IPS DF 6.9 (cell line): ENCODE results near the gene GLTPD2.

Experiments used
- DNase-seq: peaks from one replicate; pipeline ENCODE4 v3.0.0-alpha.2; 2013; ENCODE audit warnings: low read depth, low spot score
- H3K27ac ChIP-seq: one replicate; pipeline ENCODE4 v1.5.1; 2013; ENCODE audit warnings: low read length, control low read depth
- H3K27me3 ChIP-seq: 2 replicates; pipeline ENCODE4 v1.6.1; 2013; ENCODE audit warnings: mild to moderate bottlenecking, low read length; ENCODE audit not compliant: control insufficient read depth, insufficient read depth
- H3K36me3 ChIP-seq: 2 replicates; pipeline ENCODE4 v1.6.1; 2013; ENCODE audit warnings: low read length; ENCODE audit not compliant: control insufficient read depth, insufficient read depth
- H3K4me1 ChIP-seq: 2 replicates; pipeline ENCODE4 v1.6.1; 2013; ENCODE audit warnings: low read length; ENCODE audit not compliant: control insufficient read depth, insufficient read depth
- H3K4me3 ChIP-seq: 2 replicates; pipeline ENCODE4 v1.5.1; 2013; ENCODE audit warnings: mild to moderate bottlenecking, low read length
- H3K9me3 ChIP-seq: 2 replicates; pipeline ENCODE4 v1.6.1; 2013; ENCODE audit warnings: low read length, inconsistent platforms; ENCODE audit not compliant: control insufficient read depth, insufficient read depth
- WGBS: extraction: QIAGEN DNeasy Blood & Tissue Kit; methylation state at CpG from one replicate; pipeline ENCODE4 v1.1.7; 2013; ENCODE audit warnings: mixed read lengths, missing lambda C conversion rate; ENCODE audit not compliant: insufficient read length, insufficient coverage; 5-methylcytosine and 5-hydroxymethylcytosine counted together

The GLTPD2 gene

GRCh38 chr17:4788807-4789700, at the start of gene GLTPD2:
Gene GLTPD2 (plus strand): TSS chr17:4788964. CDS start chr17:4789012, 48 bp downstream.
- Histone ChIP-seq H3K9me3 (no peaks in the 10 kb centered on the region), H3K4me3 (peak within 1 kb of the TSS; percentile 39), H3K27me3 (peaks cover 11% of the 10 kb centered on the region), H3K36me3 (no peaks in the 10 kb centered on the region), H3K27ac (no peak within 1 kb of the TSS), H3K4me1 (peaks cover 4% of the 10 kb centered on the region)
- no peak for DNase-seq
- WGBS: no CpG with 5 or more reads among the region's 62 CpGs

DNA sequence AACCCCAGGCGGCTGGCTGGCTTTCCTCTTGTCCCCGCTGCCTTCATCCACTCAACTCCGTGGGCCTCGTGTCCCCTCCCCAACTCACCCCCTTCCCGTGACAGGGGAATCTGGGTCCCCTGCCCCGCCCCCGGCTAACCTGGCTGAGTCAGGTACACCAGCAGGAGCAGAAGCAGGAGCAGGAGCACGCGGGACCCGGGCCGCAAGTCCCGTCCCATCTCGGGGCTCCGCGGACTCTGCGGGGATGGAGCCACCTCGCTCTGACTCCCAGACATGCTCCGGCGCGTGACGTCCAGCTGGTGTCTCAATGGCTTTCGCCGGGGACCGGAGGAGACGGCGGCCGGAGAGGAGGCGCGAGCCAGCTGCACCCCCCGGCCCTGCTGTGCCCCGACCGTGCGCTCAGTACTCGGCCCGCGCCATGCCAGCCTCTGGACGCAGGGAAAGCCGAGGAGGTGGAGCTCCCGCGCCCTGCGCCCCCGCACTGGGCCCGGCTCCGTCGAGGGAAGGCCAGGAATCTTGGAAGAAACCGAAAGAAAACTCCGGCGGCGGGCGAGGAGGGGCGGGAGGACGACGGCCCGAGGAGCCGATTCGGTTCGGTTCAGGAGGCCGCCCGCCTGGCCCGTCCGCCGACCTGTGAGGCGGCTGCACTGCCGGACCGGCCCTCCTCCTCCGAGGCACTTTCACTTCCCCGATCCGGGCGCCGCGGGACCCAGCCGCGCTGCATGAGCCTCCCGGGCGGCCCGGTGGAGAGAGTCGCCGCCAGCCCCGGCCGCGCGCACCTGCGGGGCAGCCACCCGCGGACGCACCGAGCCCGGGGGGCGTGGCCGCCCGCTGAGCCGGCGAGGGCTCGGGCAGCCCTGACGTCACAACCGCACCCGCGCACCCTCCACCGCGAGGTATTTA, 49.4 kb upstream of the GLTPD2 start, which contains the start of the genes CXCL16 and ZMYND15:
Gene CXCL16, minus strand, starts transcription at position 807 of the 903 bp plus-strand sequence. Its CDS starts 589 bp downstream, at position 218.
Gene ZMYND15, plus strand, starts transcription at position 712 of the 903 bp plus-strand sequence. CDS start 716 bp downstream, outside the sequence.
- no peaks in the 10 kb centered on the region for H3K36me3 ChIP-seq
- H3K27me3 ChIP-seq: peaks cover 32% of the 10 kb centered on the region
- H3K27ac ChIP-seq: no peak within 1 kb of the TSS
- no peaks in the 10 kb centered on the region for H3K9me3 ChIP-seq
- no peak for DNase-seq
- H3K4me1 ChIP-seq: no peaks in the 10 kb centered on the region
- peak within 1 kb of the TSS; percentile 52; the same call in 1 of the 2 replicates for H3K4me3 ChIP-seq
- WGBS: no CpG with 5 or more reads among the region's 100 CpGs

DNA sequence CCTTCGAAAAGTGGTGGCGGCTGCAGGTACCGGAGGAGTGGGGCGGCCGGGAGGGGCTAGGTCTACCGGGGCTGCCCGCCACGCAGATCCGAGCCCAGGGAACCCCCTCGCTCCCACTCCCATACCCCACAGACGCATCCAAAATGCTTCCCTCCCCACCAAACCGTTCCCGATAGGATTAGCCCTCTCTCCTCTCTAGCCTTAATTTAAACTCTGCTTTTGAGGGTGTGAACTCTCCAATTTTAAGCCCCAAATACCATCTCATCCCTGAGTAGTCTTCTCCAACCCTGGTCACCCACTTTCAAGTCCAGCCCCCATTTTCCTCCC, 48.8 kb upstream of the GLTPD2 start:
- no peak for DNase-seq
- peaks cover 32% of the 10 kb centered on the region for H3K27me3 ChIP-seq
- no peak overlapping the region for H3K27ac ChIP-seq
- peak overlapping the region; percentile 52; the same call in 1 of the 2 replicates for H3K4me3 ChIP-seq
- H3K36me3 ChIP-seq: no peaks in the 10 kb centered on the region
- H3K4me1 ChIP-seq: no peaks in the 10 kb centered on the region
- WGBS: no CpG with 5 or more reads among the region's 13 CpGs
- no peaks in the 10 kb centered on the region for H3K9me3 ChIP-seq

DNA sequence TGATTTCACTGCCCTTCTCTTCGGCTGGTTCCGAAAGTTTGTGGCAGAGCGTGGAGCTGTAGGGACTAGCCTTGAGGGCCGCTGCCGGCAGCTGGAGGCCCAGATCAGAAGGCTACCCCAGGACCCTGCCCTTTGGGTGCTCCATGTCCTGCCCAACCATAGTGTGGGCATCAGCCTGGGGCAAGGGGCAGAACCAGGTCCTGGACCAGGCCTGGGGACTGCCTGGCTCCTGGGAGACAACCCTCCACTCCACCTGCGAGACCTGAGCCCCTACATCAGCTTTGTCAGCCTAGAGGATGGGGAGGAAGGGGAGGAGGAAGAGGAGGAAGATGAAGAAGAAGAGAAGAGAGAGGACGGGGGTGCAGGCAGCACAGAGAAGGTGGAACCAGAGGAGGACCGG, 48.2 kb upstream of the GLTPD2 start:
- H3K4me1 ChIP-seq: no peaks in the 10 kb centered on the region
- H3K4me3 ChIP-seq: no peak overlapping the region
- DNase-seq: no peak
- no CpG with 5 or more reads among the region's 8 CpGs for WGBS
- H3K27ac ChIP-seq: no peak overlapping the region
- no peaks in the 10 kb centered on the region for H3K9me3 ChIP-seq
- no peaks in the 10 kb centered on the region for H3K36me3 ChIP-seq
- H3K27me3 ChIP-seq: peaks cover 32% of the 10 kb centered on the region

- Histone ChIP-seq H3K27me3 (peaks cover 32% of the 10 kb centered on the region), H3K4me1 (no peaks in the 10 kb centered on the region), H3K9me3 (no peaks in the 10 kb centered on the region), H3K4me3 (no peak overlapping the region), H3K36me3 (no peaks in the 10 kb centered on the region), H3K27ac (no peak overlapping the region)
- no peak for DNase-seq
- no CpG with 5 or more reads among the region's 8 CpGs for WGBS
Observed at GRCh38 chr17:4741544-4741943, 47.2 kb upstream of the GLTPD2 start.

DNA sequence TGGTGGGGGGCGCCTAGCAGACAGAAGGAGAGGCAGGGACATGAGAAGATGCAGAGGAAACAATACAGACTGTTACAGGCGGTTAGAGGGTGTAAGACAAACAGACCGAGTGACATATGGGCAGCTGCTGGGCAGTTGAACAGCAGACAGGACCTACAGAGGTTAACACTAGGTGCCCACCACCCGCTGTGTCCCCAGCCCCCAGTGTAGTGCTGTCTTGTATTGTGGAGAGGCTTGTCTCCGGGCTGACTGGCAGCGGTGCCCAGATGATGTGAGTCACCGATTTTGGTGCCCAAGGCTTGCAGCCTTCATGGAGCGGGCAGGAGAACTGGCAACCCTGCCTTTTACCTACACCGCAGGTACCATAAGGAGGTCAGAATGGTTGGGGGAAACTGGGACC, 46.6 kb upstream of the GLTPD2 start:
- no CpG with 5 or more reads among the region's 9 CpGs for WGBS
- no peak for DNase-seq
- H3K4me3 ChIP-seq: no peak overlapping the region
- no peaks in the 10 kb centered on the region for H3K36me3 ChIP-seq
- H3K27ac ChIP-seq: no peak overlapping the region
- H3K9me3 ChIP-seq: no peaks in the 10 kb centered on the region
- H3K4me1 ChIP-seq: no peaks in the 10 kb centered on the region
- peaks cover 32% of the 10 kb centered on the region for H3K27me3 ChIP-seq

GRCh38 chr17:4742629-4743028, 46.1 kb upstream of the GLTPD2 start:
- Histone ChIP-seq H3K36me3 (no peaks in the 10 kb centered on the region), H3K4me1 (no peaks in the 10 kb centered on the region), H3K27me3 (peaks cover 32% of the 10 kb centered on the region), H3K9me3 (no peaks in the 10 kb centered on the region), H3K27ac (no peak overlapping the region), H3K4me3 (no peak overlapping the region)
- WGBS: no CpG with 5 or more reads among the region's 10 CpGs
- no peak for DNase-seq

DNA sequence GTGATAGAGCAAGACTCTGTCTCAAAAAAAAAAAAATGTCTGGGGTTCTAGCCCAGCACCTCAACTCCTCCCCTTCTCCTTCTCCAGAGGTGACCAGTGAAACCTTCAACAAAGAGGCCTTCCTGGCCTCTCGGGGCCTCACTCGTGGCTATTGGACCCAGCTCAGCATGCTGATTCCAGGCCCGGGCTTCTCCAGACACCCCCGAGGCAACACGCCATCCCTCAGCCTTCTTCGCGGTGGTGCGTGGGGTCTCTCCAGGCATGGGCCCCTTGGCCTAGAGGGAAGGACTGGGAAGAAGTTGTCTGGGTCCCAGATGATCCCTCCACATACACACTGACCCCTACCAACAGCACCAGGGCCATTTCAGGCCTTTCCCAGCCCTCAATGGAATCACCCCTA, 45.5 kb upstream of the GLTPD2 start:
- no peaks in the 10 kb centered on the region for H3K9me3 ChIP-seq
- no peaks in the 10 kb centered on the region for H3K4me1 ChIP-seq
- H3K27me3 ChIP-seq: peaks cover 30% of the 10 kb centered on the region
- no peak for DNase-seq
- no CpG with 5 or more reads among the region's 8 CpGs for WGBS
- no peak overlapping the region for H3K4me3 ChIP-seq
- H3K27ac ChIP-seq: no peak overlapping the region
- no peaks in the 10 kb centered on the region for H3K36me3 ChIP-seq

DNA sequence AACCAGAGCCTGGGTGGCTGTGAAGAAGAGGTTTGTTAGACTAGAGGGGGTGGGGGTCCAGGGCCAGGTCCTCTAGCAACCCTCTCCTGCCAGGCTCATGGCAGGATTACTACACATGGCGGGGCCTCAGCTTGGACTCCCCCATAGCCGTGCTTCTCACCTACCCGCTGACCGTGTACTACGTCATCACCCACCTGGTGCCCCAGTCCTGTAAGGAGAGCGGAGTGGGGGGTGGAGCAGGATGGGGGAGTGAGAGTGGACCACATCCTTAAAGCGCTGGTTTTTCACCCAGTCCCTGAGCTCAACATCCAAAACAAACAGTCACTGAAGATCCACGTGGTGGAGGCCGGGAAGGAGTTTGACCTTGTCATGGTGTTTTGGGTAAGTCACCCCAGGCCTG, 44.9 kb upstream of the GLTPD2 start:
- H3K9me3 ChIP-seq: no peaks in the 10 kb centered on the region
- no peak for DNase-seq
- no CpG with 5 or more reads among the region's 9 CpGs for WGBS
- H3K36me3 ChIP-seq: no peaks in the 10 kb centered on the region
- H3K27ac ChIP-seq: no peak overlapping the region
- no peaks in the 10 kb centered on the region for H3K4me1 ChIP-seq
- H3K4me3 ChIP-seq: no peak overlapping the region
- peaks cover 23% of the 10 kb centered on the region for H3K27me3 ChIP-seq
